Prostate gland (tissue), 2 donors: ENCODE data around the gene OR2AG1. TPM values are rescaled to one million over a fixed set of nuclear protein-coding genes. Genes with fewer than 3 reads are reported as not detected.

Source experiments
- DNase-seq: peaks from one replicate; pipeline ENCODE4 v3.0.0-alpha.2; 2019; ENCODE audit warnings: low spot score
- H3K27ac ChIP-seq, 2 donors: fragments of 200-600 bp; sonication (generic); 2 replicates each; pipeline ENCODE4 v1.5.1; 2017 to 2019
- H3K27me3 ChIP-seq: fragments of 200-600 bp; sonication (generic); replicated peaks from 2 replicates; pipeline ENCODE4 v1.5.1; 2019; ENCODE audit not compliant: insufficient read depth
- H3K36me3 ChIP-seq, 2 donors: fragments of 200-600 bp; sonication (generic); 1 replicate in 1 of 2; 2 replicates in 1 of 2; pipeline versions ENCODE4 v1.5.1 to v1.8.1; 2017 to 2019
- H3K4me1 ChIP-seq: fragments of 200-600 bp; sonication (generic); replicated peaks from 2 replicates; pipeline ENCODE4 v1.5.1; 2019
- H3K4me3 ChIP-seq, 2 donors: fragments of 200-600 bp; sonication (generic); 2 replicates each; pipeline ENCODE4 v1.5.1; 2017 to 2019
- H3K9me3 ChIP-seq: fragments of 200-600 bp; sonication (generic); 2 replicates; pipeline ENCODE4 v1.5.1; 2017
- POLR2A ChIP-seq: fragments of 450-650 bp; IDR thresholded peaks from one replicate; pipeline ENCODE4 v1.6.1; 2016; ENCODE audit warnings: antibody characterized with exemption, mild to moderate bottlenecking
- POLR2AphosphoS5 ChIP-seq: sonication (generic); formaldehyde crosslinking; IDR thresholded peaks from one replicate; pipeline ENCODE4 v1.6.1; 2017; ENCODE audit warnings: antibody characterized with exemption
- WGBS: methylation state at CpG from one replicate; pipeline ENCODE4 v1.1.5; 2018; 5-methylcytosine and 5-hydroxymethylcytosine counted together
- intact Hi-C: fragments of 100-400 bp; cut with DNase I; formaldehyde crosslinking; loops from one replicate; pipeline ENCODE4 v1.14.2; 2022
- total RNA-seq, 2 donors: library from RNA; depleted of rRNA; stranded (reverse); fragments of >200 nt; gene quantifications; one replicate each; pipeline ENCODE4 v1.1.0, GENCODE V29; 2016
- TF ChIP-seq, protein P1 (sequence below), 4 experiments: fragments of 200-600 bp in 2 of 4; fragments of 450-650 bp in 2 of 4; sonication (generic) in 2 of 4; IDR thresholded peaks; 1 replicate in 3 of 4; 2 replicates in 1 of 4; pipeline ENCODE4 v1.5.1; 2016 to 2019; ENCODE audit warnings: antibody characterized with exemption in 4 of 4, mild to moderate bottlenecking in 2 of 4, moderate library complexity in 2 of 4

OR2AG1 gene
- total RNA-seq, 2 donors from 2014 or later = not detected

DNA sequence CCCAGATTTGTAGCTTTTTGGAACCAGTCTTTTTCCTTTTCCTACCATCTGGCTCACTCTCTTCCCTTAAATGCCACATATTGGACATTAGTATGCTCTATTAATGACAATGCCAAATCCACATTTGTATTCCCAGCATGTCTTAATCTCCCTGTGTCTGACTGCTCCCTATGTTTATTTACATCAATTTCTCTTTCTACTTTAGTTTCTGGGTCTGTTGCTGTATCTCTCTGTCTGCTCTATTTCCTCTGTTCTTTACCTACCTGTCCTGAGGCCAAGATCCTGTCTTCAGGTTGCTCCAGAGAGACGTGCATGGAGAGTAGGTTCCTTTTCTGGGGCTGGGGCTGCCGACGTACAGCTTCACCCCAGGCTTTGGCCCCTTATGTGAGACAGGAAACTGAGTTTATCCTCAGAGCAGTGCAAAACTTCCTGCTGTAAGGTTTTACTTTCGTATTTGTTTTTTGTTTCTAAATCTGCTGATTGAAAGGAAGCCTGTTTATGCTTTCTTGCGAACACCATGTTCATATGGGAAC, 36.7 kb upstream of the OR2AG1 start:
- intact Hi-C loops = no loop called here
- H3K4me3 ChIP-seq = no peak overlapping the region
- H3K4me1 ChIP-seq = no peaks in the 10 kb centered on the region
- H3K9me3 ChIP-seq = no peaks in the 10 kb centered on the region
- TF ChIP-seq POLR2A = no peak
- peak; percentile 22 for TF ChIP-seq POLR2AphosphoS5
- no peaks in the 10 kb centered on the region for H3K27me3 ChIP-seq
- H3K36me3 ChIP-seq = no peaks in the 10 kb centered on the region
- no peak for DNase-seq
- 58% methylated on average over 5 of the region's 5 CpGs for WGBS
- peak overlapping the region; percentile 20 to 45 for H3K27ac ChIP-seq

DNA sequence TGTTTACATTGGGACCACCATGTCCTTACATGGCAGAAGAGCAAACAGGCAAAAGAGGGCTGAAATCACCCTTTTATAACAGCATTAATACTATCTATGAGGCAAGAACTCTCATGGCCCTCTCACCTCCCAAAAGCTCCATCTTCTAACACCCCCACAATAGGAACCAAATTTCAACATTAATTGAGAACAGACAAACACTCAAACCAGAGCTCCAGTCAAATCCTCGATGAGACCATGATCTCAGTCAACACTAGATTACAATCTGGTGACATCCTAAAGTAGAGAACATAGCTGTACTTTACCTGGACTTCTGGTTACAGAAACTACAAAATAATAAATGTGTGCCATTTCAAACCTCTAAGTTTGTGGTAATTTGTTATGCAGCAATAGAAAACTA, 36.2 kb upstream of the OR2AG1 start:
- Histone ChIP-seq H3K27me3 (no peaks in the 10 kb centered on the region), H3K36me3 (no peaks in the 10 kb centered on the region), H3K9me3 (no peaks in the 10 kb centered on the region), H3K27ac (peak overlapping the region; percentile 20 to 45), H3K4me3 (no peak overlapping the region), H3K4me1 (no peaks in the 10 kb centered on the region)
- no peak for DNase-seq
- intact Hi-C loops = no loop called here
- TF ChIP-seq POLR2AphosphoS5 (no peak), POLR2A (no peak)
- TF ChIP-seq, protein P1, sequence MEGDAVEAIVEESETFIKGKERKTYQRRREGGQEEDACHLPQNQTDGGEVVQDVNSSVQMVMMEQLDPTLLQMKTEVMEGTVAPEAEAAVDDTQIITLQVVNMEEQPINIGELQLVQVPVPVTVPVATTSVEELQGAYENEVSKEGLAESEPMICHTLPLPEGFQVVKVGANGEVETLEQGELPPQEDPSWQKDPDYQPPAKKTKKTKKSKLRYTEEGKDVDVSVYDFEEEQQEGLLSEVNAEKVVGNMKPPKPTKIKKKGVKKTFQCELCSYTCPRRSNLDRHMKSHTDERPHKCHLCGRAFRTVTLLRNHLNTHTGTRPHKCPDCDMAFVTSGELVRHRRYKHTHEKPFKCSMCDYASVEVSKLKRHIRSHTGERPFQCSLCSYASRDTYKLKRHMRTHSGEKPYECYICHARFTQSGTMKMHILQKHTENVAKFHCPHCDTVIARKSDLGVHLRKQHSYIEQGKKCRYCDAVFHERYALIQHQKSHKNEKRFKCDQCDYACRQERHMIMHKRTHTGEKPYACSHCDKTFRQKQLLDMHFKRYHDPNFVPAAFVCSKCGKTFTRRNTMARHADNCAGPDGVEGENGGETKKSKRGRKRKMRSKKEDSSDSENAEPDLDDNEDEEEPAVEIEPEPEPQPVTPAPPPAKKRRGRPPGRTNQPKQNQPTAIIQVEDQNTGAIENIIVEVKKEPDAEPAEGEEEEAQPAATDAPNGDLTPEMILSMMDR (IDR thresholded peaks at IDR 0.05) = no peak
- WGBS = 59% methylated on average over 1 of the region's 1 CpG

DNA sequence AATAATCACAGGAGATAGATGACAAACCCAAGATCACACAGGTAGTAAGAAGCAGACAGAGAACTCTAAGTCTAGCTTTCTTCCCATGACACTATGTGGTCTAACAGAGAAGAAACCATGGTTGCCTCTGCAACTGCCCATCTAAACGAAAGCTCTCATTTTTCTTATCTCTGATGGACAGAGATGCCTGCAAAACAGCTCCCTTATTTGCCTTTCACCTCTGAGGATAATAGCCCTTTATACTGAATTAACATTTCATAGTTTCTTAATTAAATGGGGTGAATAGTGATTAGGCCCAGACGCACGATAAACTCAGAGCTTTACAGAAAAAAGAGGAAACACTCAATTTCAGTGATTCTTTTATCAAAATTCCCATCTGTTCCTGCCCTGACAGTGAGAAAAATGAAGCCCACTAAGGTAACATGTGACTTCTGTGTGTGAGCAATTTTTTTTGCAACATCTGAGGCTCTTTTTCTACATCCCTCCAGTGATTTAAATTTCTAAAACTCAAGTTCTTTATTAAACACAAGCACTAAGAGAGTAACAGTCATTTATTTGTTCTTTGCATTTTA, 35.6 kb upstream of the OR2AG1 start:
- no peak for DNase-seq
- H3K4me1 ChIP-seq = no peaks in the 10 kb centered on the region
- no peaks in the 10 kb centered on the region for H3K27me3 ChIP-seq
- TF ChIP-seq, protein P1 (IDR thresholded peaks at IDR 0.05) = no peak
- no peak for TF ChIP-seq POLR2A
- TF ChIP-seq POLR2AphosphoS5 = no peak
- 85% methylated on average over 3 of the region's 3 CpGs for WGBS
- no peaks in the 10 kb centered on the region for H3K36me3 ChIP-seq
- H3K4me3 ChIP-seq = no peak overlapping the region
- H3K9me3 ChIP-seq = no peaks in the 10 kb centered on the region
- H3K27ac ChIP-seq = no peak overlapping the region
- intact Hi-C loops = no loop called here

DNA sequence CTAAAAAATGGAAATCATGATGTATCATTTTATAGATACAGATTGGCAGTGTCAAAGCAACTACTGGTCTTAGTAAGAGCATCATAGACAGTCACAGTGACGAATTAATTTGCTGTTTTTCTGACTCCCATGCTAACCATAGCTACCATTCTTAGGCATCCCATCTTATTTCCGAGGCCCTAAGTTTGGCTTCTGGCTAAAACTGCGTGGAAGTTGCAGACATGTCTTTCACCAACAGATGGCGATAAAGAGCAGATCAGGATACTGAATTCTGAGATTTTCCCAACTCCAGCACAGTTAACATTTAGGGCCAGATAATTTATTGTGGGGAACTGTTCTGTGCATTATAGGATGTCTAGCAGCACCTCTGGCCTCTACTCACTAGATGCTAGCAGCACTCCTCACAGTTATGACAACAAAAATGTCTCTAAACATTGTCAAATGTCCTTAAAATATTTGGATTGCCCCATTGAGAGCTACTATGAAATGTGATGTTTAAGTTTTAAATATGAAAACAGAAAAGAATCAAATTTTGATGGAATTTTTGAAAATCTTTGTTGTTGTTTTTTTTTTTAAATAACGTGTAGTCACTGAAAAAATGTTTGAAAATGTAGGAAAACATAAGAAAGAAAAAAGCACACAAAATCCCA, 27.4 kb upstream of the OR2AG1 start:
- H3K27ac ChIP-seq = no peak overlapping the region
- no peak for DNase-seq

DNA sequence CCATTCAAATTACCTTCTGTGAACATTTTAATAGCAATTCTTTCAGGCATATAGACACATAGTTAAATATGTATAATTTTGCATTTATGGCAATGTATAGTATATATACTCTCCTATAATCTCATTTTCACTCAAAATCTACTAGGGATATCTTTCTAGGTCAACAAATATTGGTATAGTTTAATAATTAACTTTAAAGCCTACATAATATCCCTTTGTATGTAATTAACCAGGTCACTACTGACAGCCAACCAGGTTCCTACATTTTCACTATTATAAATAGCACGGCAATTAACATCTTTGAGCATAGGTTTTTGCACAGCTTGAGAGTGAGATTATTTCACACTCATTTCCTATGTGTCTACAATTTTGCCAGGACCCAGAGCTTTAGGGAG, 26.9 kb upstream of the OR2AG1 start:
- DNase-seq = no peak
- no peak overlapping the region for H3K4me3 ChIP-seq
- H3K27ac ChIP-seq = no peak overlapping the region
- intact Hi-C loops = loop anchor here (5.0 kb wide), 1 partner anchor 54 kb away; no protein-coding TSS in a partner anchor
- no peaks in the 10 kb centered on the region for H3K4me1 ChIP-seq
- H3K27me3 ChIP-seq = no peaks in the 10 kb centered on the region
- no peaks in the 10 kb centered on the region for H3K9me3 ChIP-seq
- H3K36me3 ChIP-seq = no peaks in the 10 kb centered on the region
- 68% methylated on average over 1 of the region's 1 CpG for WGBS
- TF ChIP-seq, protein P1 (IDR thresholded peaks at IDR 0.05) = no peak
- TF ChIP-seq POLR2AphosphoS5 (no peak), POLR2A (no peak)

More for the DNA sequence above, 27.4 kb upstream of the OR2AG1 start:
- TF ChIP-seq, protein P1 (IDR thresholded peaks at IDR 0.05) = peak in 3 of 4 experiments; percentile 44 to 63 (median 48)
- no peak for TF ChIP-seq POLR2A
- 5% methylated on average over 5 of the region's 5 CpGs for WGBS
- H3K9me3 ChIP-seq = no peaks in the 10 kb centered on the region
- intact Hi-C loops = loop anchor here (5.0 kb wide), 1 partner anchor 53 kb away; no protein-coding TSS in a partner anchor
- H3K4me3 ChIP-seq = no peak overlapping the region
- H3K27me3 ChIP-seq = no peaks in the 10 kb centered on the region
- no peaks in the 10 kb centered on the region for H3K36me3 ChIP-seq
- H3K4me1 ChIP-seq = no peaks in the 10 kb centered on the region
